Lung (tissue), 12 donors: ENCODE data around the gene SVOP. TPM values are rescaled to one million over a fixed set of nuclear protein-coding genes. Genes with fewer than 3 reads are reported as not detected.

ENCODE experiments used
- ATAC-seq: fragments of 200-7000 bp; cut with Tn5 transposase; one replicate; pipeline ENCODE4 v1.9.1; 2020; ENCODE audit warnings: moderate number of reproducible peaks; ENCODE audit not compliant: insufficient read depth, low FRiP score
- DNase-seq, 3 donors: peaks; one replicate each; pipeline ENCODE4 v3.0.0-alpha.2; 2013 to 2017
- H3K27ac ChIP-seq, 2 donors: one replicate each; pipeline ENCODE4 v1.5.1; 2013; ENCODE audit warnings: mild to moderate bottlenecking in 2 of 2, moderate library complexity in 2 of 2, control low read depth in 1 of 2, inconsistent platforms in 1 of 2, low read depth in 1 of 2, low read length in 1 of 2
- H3K27me3 ChIP-seq, 3 donors: one replicate each; pipeline ENCODE4 v1.5.1; 2013; ENCODE audit warnings: low read length in 2 of 3; ENCODE audit not compliant: control insufficient read depth in 3 of 3, insufficient read depth in 3 of 3
- H3K36me3 ChIP-seq, 4 donors: one replicate each; pipeline ENCODE4 v1.5.1; 2013; ENCODE audit warnings: low read length in 4 of 4, mild to moderate bottlenecking in 1 of 4, moderate library complexity in 1 of 4; ENCODE audit not compliant: control insufficient read depth in 4 of 4, insufficient read depth in 4 of 4
- H3K4me1 ChIP-seq, 5 donors: one replicate each; pipeline ENCODE4 v1.5.1; 2013; ENCODE audit warnings: low read length in 5 of 5, mild to moderate bottlenecking in 2 of 5, moderate library complexity in 1 of 5; ENCODE audit not compliant: control insufficient read depth in 5 of 5, insufficient read depth in 5 of 5
- H3K4me3 ChIP-seq: one replicate; pipeline ENCODE4 v1.5.1; 2013; ENCODE audit warnings: mild to moderate bottlenecking, control low read depth, moderate library complexity
- H3K9ac ChIP-seq, 2 donors: one replicate each; pipeline ENCODE4 v1.5.1; 2013; ENCODE audit warnings: low read length in 2 of 2, control low read depth in 1 of 2; ENCODE audit not compliant: insufficient read depth in 1 of 2
- H3K9me3 ChIP-seq, 4 donors: one replicate each; pipeline ENCODE4 v1.5.1; 2013; ENCODE audit warnings: low read length in 3 of 4, mild to moderate bottlenecking in 1 of 4, moderate library complexity in 1 of 4; ENCODE audit not compliant: control insufficient read depth in 4 of 4, insufficient read depth in 3 of 4
- WGBS, 2 donors: extraction: QIAGEN DNeasy Blood & Tissue Kit; methylation state at CpG; one replicate each; pipeline ENCODE4 v1.1.7; 2013; 5-methylcytosine and 5-hydroxymethylcytosine counted together
- polyA plus RNA-seq, 2 donors: library from polyadenylated mRNA; stranded (reverse); fragments of 200-250 nt; gene quantifications; one replicate each; pipeline ENCODE4 v1.2.1, GENCODE V29; 2013
- total RNA-seq, 2 donors: library from RNA; depleted of rRNA in 1 of 2; stranded (reverse); fragments of >200 nt in 1 of 2; gene quantifications; one replicate each; pipeline ENCODE4 v1.2.1, GENCODE V29; 2014 to 2021
- TF ChIP-seq, protein P1 (sequence below): IDR thresholded peaks from 2 replicates; pipeline ENCODE4 v1.5.1; 2012; ENCODE audit warnings: mild to moderate bottlenecking; ENCODE audit errors: control extremely low read depth, extremely low read depth
- donor health status: control.
- donor health status: control.
- donor health status: Bipolar disorder and iron deficiency.
- donor health status: healthy.
- donor health status: DM: yes; HTN: yes; CAD: no.

SVOP gene
- total and polyA plus RNA-seq, 4 donors, result 0.11 TPM; not detected in 3

DNA sequence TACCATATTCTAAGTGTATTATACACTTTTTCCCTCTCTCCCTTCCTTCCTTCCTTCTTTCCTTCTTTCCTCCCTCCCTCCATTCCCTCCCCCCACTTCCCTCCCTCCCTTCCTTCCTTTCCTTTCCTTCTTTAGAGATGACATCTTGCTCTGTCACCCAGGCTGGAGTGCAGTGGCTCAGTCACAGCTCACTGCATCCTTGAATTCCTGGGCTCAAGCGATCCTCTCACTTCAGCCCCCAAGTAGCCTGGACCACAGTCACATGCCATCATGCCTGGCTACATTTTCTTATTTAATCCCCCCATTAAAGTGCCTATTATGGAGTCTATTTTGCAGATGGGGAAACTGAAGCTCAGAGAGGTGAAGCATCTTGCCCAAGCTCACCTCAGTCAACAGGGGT lies 55.0 kb downstream of the SVOP start:
- no peaks in the 10 kb centered on the region for H3K4me1 ChIP-seq
- no peak overlapping the region for H3K4me3 ChIP-seq
- TF ChIP-seq, protein P1, sequence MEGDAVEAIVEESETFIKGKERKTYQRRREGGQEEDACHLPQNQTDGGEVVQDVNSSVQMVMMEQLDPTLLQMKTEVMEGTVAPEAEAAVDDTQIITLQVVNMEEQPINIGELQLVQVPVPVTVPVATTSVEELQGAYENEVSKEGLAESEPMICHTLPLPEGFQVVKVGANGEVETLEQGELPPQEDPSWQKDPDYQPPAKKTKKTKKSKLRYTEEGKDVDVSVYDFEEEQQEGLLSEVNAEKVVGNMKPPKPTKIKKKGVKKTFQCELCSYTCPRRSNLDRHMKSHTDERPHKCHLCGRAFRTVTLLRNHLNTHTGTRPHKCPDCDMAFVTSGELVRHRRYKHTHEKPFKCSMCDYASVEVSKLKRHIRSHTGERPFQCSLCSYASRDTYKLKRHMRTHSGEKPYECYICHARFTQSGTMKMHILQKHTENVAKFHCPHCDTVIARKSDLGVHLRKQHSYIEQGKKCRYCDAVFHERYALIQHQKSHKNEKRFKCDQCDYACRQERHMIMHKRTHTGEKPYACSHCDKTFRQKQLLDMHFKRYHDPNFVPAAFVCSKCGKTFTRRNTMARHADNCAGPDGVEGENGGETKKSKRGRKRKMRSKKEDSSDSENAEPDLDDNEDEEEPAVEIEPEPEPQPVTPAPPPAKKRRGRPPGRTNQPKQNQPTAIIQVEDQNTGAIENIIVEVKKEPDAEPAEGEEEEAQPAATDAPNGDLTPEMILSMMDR, result no peak
- ATAC-seq, result no peak
- peaks cover 0 to 3% (median 0%) of the 10 kb centered on the region in 3 donors for H3K27me3 ChIP-seq
- no peaks in the 10 kb centered on the region for H3K36me3 ChIP-seq
- H3K27ac ChIP-seq, result peak overlapping the region in 1 of 2 donors; percentile 71
- 87 to 89% methylated on average over 1 of the region's 1 CpG for WGBS, 2 donors
- no peak for DNase-seq
- no peaks in the 10 kb centered on the region for H3K9me3 ChIP-seq
- no peak overlapping the region for H3K9ac ChIP-seq

DNA sequence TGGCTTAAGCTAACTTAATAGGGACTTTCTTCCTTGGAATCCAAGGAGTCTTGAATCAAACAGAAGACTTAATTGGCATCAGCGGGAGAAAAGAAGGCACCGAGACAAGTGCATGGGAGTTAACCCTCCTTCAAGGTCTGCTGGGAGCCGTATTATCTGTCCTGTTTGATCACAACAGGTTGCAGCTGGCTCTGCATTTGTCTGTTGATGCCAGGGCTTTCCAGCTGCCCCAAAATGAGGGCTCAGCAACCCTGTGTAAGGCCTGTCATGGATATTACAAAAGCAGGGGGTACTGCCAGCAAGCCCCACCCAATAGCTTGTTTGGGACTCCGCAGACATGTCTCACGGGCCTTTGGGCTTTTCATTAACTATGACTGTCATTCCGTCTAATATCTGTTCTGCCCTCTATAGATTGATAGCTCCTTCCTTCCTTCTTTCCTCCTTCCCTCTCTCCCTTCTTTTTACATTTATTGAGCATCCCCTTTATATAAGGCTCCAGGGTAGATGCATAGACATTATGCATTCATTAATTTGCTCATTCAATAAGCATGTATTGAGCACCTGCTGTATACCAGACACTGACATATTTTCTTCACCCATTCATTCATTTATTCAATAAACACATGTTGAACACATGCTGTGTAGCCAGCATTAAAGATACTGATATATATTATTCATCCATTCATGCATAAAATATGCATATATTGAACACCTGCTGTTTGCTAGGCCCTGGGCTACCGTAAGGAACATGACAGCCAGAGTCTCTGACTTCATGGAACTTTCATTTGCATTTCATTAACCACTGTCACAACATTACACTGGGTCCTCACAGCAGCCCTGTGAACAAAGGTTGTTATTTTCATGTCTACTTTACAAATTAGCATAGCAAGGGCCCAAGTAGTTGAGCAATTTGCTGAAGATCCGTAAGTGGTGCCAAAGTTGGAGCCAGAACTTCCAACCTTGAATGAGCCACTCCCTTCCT lies 56.2 kb downstream of the SVOP start:
- H3K9ac ChIP-seq, result no peak overlapping the region
- H3K4me3 ChIP-seq, result no peak overlapping the region
- DNase-seq (no peak), ATAC-seq (no peak)
- TF ChIP-seq, protein P1, result no peak
- WGBS, 2 donors, result 67 to 77% methylated on average over 8 of the region's 8 CpGs
- H3K36me3 ChIP-seq, result no peaks in the 10 kb centered on the region
- no peak overlapping the region for H3K27ac ChIP-seq
- H3K27me3 ChIP-seq, result peaks cover 0 to 4% (median 0%) of the 10 kb centered on the region in 3 donors
- H3K9me3 ChIP-seq, result peaks cover 0 to 2% (median 0%) of the 10 kb centered on the region in 4 donors
- no peaks in the 10 kb centered on the region for H3K4me1 ChIP-seq

DNA sequence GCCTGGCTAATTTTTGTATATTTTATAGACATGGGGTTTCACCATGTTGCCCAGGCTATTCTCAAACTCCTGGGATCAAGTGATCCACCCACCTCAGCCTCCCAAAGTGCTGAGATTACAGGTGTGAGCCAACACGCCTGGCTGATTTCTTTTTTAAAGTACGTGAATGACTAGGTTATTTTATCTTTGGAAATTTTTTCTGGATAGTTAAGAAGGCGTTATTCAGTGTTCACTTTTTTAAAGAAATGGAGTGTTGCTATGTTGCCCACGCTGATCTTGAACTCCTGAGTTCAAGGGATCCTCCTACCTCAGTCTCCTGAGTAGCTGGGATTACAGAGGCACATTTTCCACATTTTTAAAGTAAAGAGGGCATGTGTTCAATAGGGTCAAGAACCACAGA lies 58.6 kb downstream of the SVOP start:
- ATAC-seq (no peak), DNase-seq (no peak)
- WGBS, 2 donors, result 75 to 92% methylated on average over 4 of the region's 4 CpGs
- H3K4me1 ChIP-seq, result no peaks in the 10 kb centered on the region
- no peak overlapping the region for H3K4me3 ChIP-seq
- TF ChIP-seq, protein P1, result no peak
- no peak overlapping the region for H3K9ac ChIP-seq
- peaks cover 0 to 4% (median 2%) of the 10 kb centered on the region in 3 donors for H3K27me3 ChIP-seq
- no peak overlapping the region for H3K27ac ChIP-seq
- no peaks in the 10 kb centered on the region for H3K36me3 ChIP-seq
- H3K9me3 ChIP-seq, result peaks cover 0 to 2% (median 0%) of the 10 kb centered on the region in 4 donors
